Caco-2 (cell line): ENCODE data around the gene DPYSL4. TPM values are rescaled to one million over a fixed set of nuclear protein-coding genes. Genes with fewer than 3 reads are reported as not detected.

Experiments
- BruUV-seq: library from RNA; stranded (reverse); fragments of 400-500 nt; replicated peaks from 2 replicates; lab custom pipeline; 2021; lab: Mats Ljungman, UMichigan
- CTCF ChIA-PET: fragments of 300-600 bp; sonication (Branson Sonifier 250); formaldehyde crosslinking; loops from one replicate; lab custom pipeline; 2022; ENCODE audit warnings: antibody characterized with exemption; lab: Charles Lee
- POLR2A ChIA-PET: fragments of 300-600 bp; sonication (Branson Sonifier 250); formaldehyde crosslinking; loops from one replicate; lab custom pipeline; 2022; ENCODE audit warnings: antibody characterized with exemption; lab: Charles Lee
- DNase-seq, 2 experiments: peaks; one replicate each; pipeline versions ENCODE4 v3.0.0 to v3.0.0-alpha.2; 2020 to 2022
- H3K27me3 ChIP-seq: replicated peaks from 2 replicates; pipeline ENCODE4 v1.6.0; 2011; ENCODE audit warnings: low read length; ENCODE audit not compliant: control insufficient read depth, insufficient read depth
- H3K36me3 ChIP-seq: 2 replicates; pipeline ENCODE4 v1.5.1; 2011; ENCODE audit warnings: low read length; ENCODE audit not compliant: control insufficient read depth, insufficient read depth
- H3K4me1 ChIP-seq: fragments of 250-450 bp; sonication (Bioruptor Pico); 2 replicates; pipeline ENCODE4 v1.5.1; 2020; ENCODE audit warnings: mild to moderate bottlenecking
- H3K4me3 ChIP-seq: 2 replicates; pipeline ENCODE4 v1.5.1; 2011; ENCODE audit warnings: low read depth, mild to moderate bottlenecking, control low read depth, low read length
- H3K9me3 ChIP-seq: fragments of 250-450 bp; sonication (Bioruptor Pico); 2 replicates; pipeline ENCODE4 v1.5.1; 2020; ENCODE audit warnings: mild to moderate bottlenecking, moderate library complexity
- H3K27ac Mint-ChIP-seq: one replicate; pipeline ENCODE4 v1.8.0; 2022; ENCODE audit warnings: mixed read lengths; ENCODE audit not compliant: unreplicated experiment
- H3K27me3 Mint-ChIP-seq: one replicate; pipeline ENCODE4 v1.8.0; 2022; ENCODE audit warnings: mixed read lengths; ENCODE audit not compliant: insufficient read depth, unreplicated experiment
- H3K36me3 Mint-ChIP-seq: one replicate; pipeline ENCODE4 v1.8.0; 2022; ENCODE audit warnings: mild to moderate bottlenecking, mixed read lengths; ENCODE audit not compliant: insufficient read depth, unreplicated experiment
- H3K4me1 Mint-ChIP-seq: one replicate; pipeline ENCODE4 v1.8.0; 2022; ENCODE audit warnings: low read depth, mixed read lengths; ENCODE audit not compliant: unreplicated experiment
- H3K4me3 Mint-ChIP-seq: one replicate; pipeline ENCODE4 v1.8.0; 2022; ENCODE audit warnings: mild to moderate bottlenecking, moderate library complexity, mixed read lengths; ENCODE audit not compliant: unreplicated experiment
- H3K9me3 Mint-ChIP-seq: one replicate; pipeline ENCODE4 v1.8.0; 2022; ENCODE audit warnings: mixed read lengths; ENCODE audit not compliant: unreplicated experiment
- CTCF ChIP-seq, 2 experiments: fragments of 200-600 bp in 1 of 2; IDR thresholded peaks; 1 replicate in 1 of 2; 2 replicates in 1 of 2; pipeline versions ENCODE4 v1.5.1 to v1.8.0; 2011 to 2022; ENCODE audit warnings: antibody characterized with exemption in 1 of 2, control low read depth in 1 of 2, inconsistent platforms in 1 of 2, low read depth in 1 of 2, low read length in 1 of 2, mild to moderate bottlenecking in 1 of 2, moderate library complexity in 1 of 2; ENCODE audit not compliant: insufficient read depth in 1 of 2, severe bottlenecking in 1 of 2, unreplicated experiment in 1 of 2
- intact Hi-C: fragments of 100-400 bp; cut with micrococcal nuclease; formaldehyde crosslinking; loops from one replicate; pipeline ENCODE4 v1.10.0; 2022; ENCODE audit not compliant: unreplicated experiment
- total RNA-seq: library from RNA; stranded (reverse); gene quantifications from 2 replicates; pipeline ENCODE4 v1.2.3, GENCODE V29; 2022

Gene DPYSL4
- total RNA-seq, 1 experiment from 2014 or later: not detected

GRCh38 chr10:132202070-132202970 is 15.6 kb downstream of the DPYSL4 start:
- H3K4me1 Mint-ChIP-seq: no peaks in the 10 kb centered on the region
- no TSS peak for BruUV-seq
- CTCF ChIA-PET: no interaction called here

DNA sequence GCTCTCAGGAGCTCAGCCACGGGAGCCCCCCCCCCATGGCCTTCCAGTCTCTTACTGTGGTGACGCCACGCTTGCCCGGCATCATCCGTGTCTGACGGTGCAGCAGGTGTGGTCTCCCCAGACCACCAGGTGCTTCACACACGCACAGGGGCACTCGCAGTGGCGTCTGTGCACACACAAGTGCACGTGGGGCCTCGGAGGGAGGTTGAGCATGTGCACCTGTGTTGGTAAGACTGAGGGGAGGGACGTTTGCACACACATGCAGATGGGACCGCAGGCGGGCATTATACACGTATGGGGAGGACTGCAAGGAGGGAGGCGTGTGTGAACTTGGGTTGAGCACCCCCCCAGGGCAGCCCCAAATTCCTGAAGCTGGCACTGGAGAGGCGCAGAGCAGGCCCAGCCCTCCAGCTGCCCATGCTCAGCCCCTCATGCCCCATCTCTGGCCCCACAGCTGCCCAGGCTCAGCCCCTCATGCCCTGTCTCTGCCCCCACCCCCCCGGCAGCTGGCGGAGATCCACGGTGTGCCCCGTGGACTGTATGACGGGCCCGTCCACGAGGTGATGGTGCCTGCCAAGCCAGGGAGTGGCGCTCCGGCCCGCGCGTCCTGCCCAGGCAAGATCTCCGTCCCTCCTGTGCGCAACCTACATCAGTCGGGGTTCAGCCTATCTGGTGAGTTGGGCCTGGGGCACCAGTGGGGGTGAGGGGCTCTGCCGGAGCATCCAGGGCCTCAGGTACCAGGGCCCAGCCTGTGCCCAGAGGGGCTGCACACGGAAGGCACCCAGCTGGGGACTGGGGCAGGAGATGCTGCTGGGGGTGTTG is 16.7 kb downstream of the DPYSL4 start:
- Mint-ChIP-seq H3K27ac (no peak overlapping the region), H3K27me3 (peaks cover 2% of the 10 kb centered on the region), H3K9me3 (no peaks in the 10 kb centered on the region), H3K4me1 (no peaks in the 10 kb centered on the region), H3K4me3 (no peak overlapping the region), H3K36me3 (no peaks in the 10 kb centered on the region)
- Histone ChIP-seq H3K9me3 (no peaks in the 10 kb centered on the region), H3K27me3 (no peaks in the 10 kb centered on the region), H3K36me3 (no peaks in the 10 kb centered on the region), H3K4me3 (no peak overlapping the region), H3K4me1 (0 out of 2 replicates have a peak, but pooled peaks cover 4% of the 10 kb centered on the region)
- ChIA-PET CTCF (no interaction called here), POLR2A (no interaction called here)
- no TSS peak for BruUV-seq
- intact Hi-C loops: no loop called here
- DNase-seq: no peak
- TF ChIP-seq CTCF (IDR thresholded peaks at IDR 0.05; ENCODE audit: insufficient read depth in 1 of 2, low read depth in 1 of 2, low read length in 1 of 2, severe bottlenecking in 1 of 2, unreplicated experiment in 1 of 2): no peak

More at GRCh38 chr10:132202070-132202970, 15.6 kb downstream of the DPYSL4 start:
- Mint-ChIP-seq H3K4me3 (no peak overlapping the region), H3K27me3 (peaks cover 2% of the 10 kb centered on the region), H3K27ac (no peak overlapping the region), H3K36me3 (no peaks in the 10 kb centered on the region), H3K9me3 (no peaks in the 10 kb centered on the region)
- Histone ChIP-seq H3K27me3 (no peaks in the 10 kb centered on the region), H3K4me3 (no peak overlapping the region), H3K36me3 (no peaks in the 10 kb centered on the region), H3K4me1 (0 out of 2 replicates have a peak, but pooled peaks cover 4% of the 10 kb centered on the region), H3K9me3 (no peaks in the 10 kb centered on the region)
- DNase-seq: peak in 1 of 2 experiments; percentile 19
- intact Hi-C loops: no loop called here
- POLR2A ChIA-PET: no interaction called here
- no peak for TF ChIP-seq CTCF (IDR thresholded peaks at IDR 0.05; ENCODE audit: insufficient read depth in 1 of 2, low read depth in 1 of 2, low read length in 1 of 2, severe bottlenecking in 1 of 2, unreplicated experiment in 1 of 2)

DNA sequence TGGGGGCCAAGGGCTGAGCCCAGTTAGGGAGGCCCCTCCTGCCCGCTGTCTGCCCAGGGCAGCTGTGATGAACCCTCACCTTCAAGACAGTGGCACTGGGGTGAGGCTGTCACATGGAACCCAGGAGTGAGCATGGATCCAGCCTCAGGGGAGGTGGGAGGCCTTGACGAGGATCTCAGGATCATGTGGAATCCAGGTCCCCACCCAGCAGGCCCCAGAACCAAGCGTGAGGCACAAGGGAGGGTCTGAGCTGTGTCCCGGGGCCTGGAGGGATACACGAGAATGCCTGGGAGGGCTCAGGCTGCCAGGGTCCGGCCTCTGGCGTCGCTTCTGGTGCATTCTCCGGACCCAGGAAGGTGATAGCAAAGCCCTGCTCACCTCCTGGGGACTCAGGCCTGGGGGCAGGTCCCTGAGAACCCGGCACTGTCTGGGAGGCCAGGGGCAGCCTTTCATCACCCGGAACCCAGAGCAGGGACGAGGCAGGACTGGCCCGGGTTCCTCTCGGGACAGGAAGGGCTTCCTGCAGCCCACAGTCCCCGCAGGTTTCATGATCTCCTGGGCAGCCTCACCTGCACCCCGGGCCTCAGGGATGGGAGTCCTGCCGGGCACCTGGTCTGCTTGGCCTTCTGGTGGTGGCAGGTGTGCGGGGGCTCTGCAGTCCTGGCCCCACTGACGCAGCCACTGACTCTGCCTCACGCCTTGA is 17.5 kb downstream of the DPYSL4 start:
- H3K4me1 Mint-ChIP-seq: no peaks in the 10 kb centered on the region
- Histone ChIP-seq H3K4me1 (0 out of 2 replicates have a peak, but pooled peaks cover 4% of the 10 kb centered on the region), H3K9me3 (no peaks in the 10 kb centered on the region), H3K36me3 (no peaks in the 10 kb centered on the region), H3K4me3 (no peak overlapping the region), H3K27me3 (no peaks in the 10 kb centered on the region)
- intact Hi-C loops: no loop called here
- CTCF ChIA-PET: no interaction called here
- TF ChIP-seq CTCF (IDR thresholded peaks at IDR 0.05; ENCODE audit: insufficient read depth in 1 of 2, low read depth in 1 of 2, low read length in 1 of 2, severe bottlenecking in 1 of 2, unreplicated experiment in 1 of 2): no peak
- H3K27me3 Mint-ChIP-seq: peaks cover 2% of the 10 kb centered on the region
- H3K9me3 Mint-ChIP-seq: no peaks in the 10 kb centered on the region
- no TSS peak for BruUV-seq
- DNase-seq: no peak
- POLR2A ChIA-PET: no interaction called here
- no peak overlapping the region for H3K4me3 Mint-ChIP-seq
- no peaks in the 10 kb centered on the region for H3K36me3 Mint-ChIP-seq
- no peak overlapping the region for H3K27ac Mint-ChIP-seq
